Heart left ventricle (tissue), 13 donors: Measurements from ENCODE around the gene DYDC2.

Source experiments
- CTCF ChIP-seq, 12 donors: fragments of 200-600 bp; sonication (generic) in 4 of 12; IDR thresholded peaks; one replicate each; pipeline versions ENCODE4 v1.5.0 to v1.8.0; 2018 to 2022; ENCODE audit warnings: antibody characterized with exemption in 12 of 12, mild to moderate bottlenecking in 5 of 12
- POLR2A ChIP-seq, 2 donors: fragments of 450-650 bp; IDR thresholded peaks; one replicate each; pipeline ENCODE4 v1.6.1; 2017; ENCODE audit warnings: antibody characterized with exemption in 2 of 2, mild to moderate bottlenecking in 2 of 2, moderate library complexity in 2 of 2
- donor health status: ischemic (EF 13 %, LVEDD 7.1; RV severe dilation, severe dysfunction).
- donor health status: DM: no; HTN: yes; CAD: no.
- donor health status: DM: no; HTN: no; CAD: no.
- donor health status: ischemic (EF 25% LVEDD 6.9; RV normal size, moderate dysfunction).
- donor health status: ischemic (EF 25% LVEDD 5.7; RV mildly dilated, moderate dysfunction).
- donor health status: ischemic (EF 35%, LVEDD 5.7; RV mildly dilated, moderate dysfunction).
- donor health status: nonischemic (EF 11% LVEDD 7.7; RV severe dilation, severe dysfunction).
- donor health status: DM: yes; HTN: yes; CAD: no.
- donor health status: PGD.
- donor health status: ischemic (EF 29% LVEDD 5.4; RV normal size, mild dysfunction).
- donor health status: nonischemic (EF 23%, LVEDD 6.1; RV moderate dilation, normal function).

- TF ChIP-seq CTCF (IDR thresholded peaks at IDR 0.05) (no peak), POLR2A (IDR thresholded peaks at IDR 0.05) (no peak)
Observed at GRCh38 chr10:80322711-80323110, 33.9 kb upstream of the DYDC2 start.
